ENCODE measurements around the gene TRAPPC14.

Gene TRAPPC14

GRCh38 chr7:100158229-100159098 lies at the start of gene TRAPPC14:
Gene TRAPPC14 (minus strand): TSS chr7:100158723. CDS start chr7:100158499, 224 bp downstream.
- Histone ChIP-seq H2AFZ (ENCODE audit: low read depth, low read length, severe bottlenecking) (peak within 1 kb of the TSS; percentile 74), H3K4me2 (ENCODE audit: low read depth, low read length, poor library complexity, severe bottlenecking) (peak within 1 kb of the TSS; percentile 89), H3K27me3 (ENCODE audit: low read length) (no peaks in the 10 kb centered on the region), H3K9ac (ENCODE audit: low read length) (peak within 1 kb of the TSS; percentile 92), H4K20me1 (ENCODE audit: low read depth, low read length) (no peaks in the 10 kb centered on the region), H3K9me3 (ENCODE audit: insufficient read depth, low read length) (no peaks in the 10 kb centered on the region), H3K79me2 (ENCODE audit: insufficient read depth, low read length) (peaks cover 13% of the 10 kb centered on the region), H3K9me2 (replicated peaks; ENCODE audit: insufficient read depth, low read length) (no peaks in the 10 kb centered on the region), H3K36me3 (ENCODE audit: low read length) (no peaks in the 10 kb centered on the region), H3K27ac (ENCODE audit: low read depth, low read length) (peak within 1 kb of the TSS; percentile 70), H3K4me3 (ENCODE audit: insufficient read depth, low read length, poor library complexity, severe bottlenecking) (peak within 1 kb of the TSS; percentile 95), H3F3A (ENCODE audit: insufficient read depth) (peaks cover 30% of the 10 kb centered on the region)
- TF ChIP-seq EZH2phosphoT487 (conservative IDR thresholded peaks at IDR 0.05; ENCODE audit: low read length) = no peak
- TF ChIP-seq CTCF (IDR thresholded peaks at IDR 0.05; ENCODE audit: insufficient read depth, low read length, poor library complexity, severe bottlenecking) = no peak

GRCh38 chr7:100204454-100204853 lies 45.9 kb upstream of the TRAPPC14 start:
- Histone ChIP-seq H4K20me1 (ENCODE audit: low read depth, low read length) (no peaks in the 10 kb centered on the region), H3K36me3 (ENCODE audit: low read length) (no peaks in the 10 kb centered on the region), H3K4me3 (ENCODE audit: insufficient read depth, low read length, poor library complexity, severe bottlenecking) (no peak overlapping the region), H3K79me2 (ENCODE audit: insufficient read depth, low read length) (no peaks in the 10 kb centered on the region), H3K4me2 (ENCODE audit: low read depth, low read length, poor library complexity, severe bottlenecking) (no peak overlapping the region), H3K9ac (ENCODE audit: low read length) (no peak overlapping the region), H2AFZ (ENCODE audit: low read depth, low read length, severe bottlenecking) (no peak overlapping the region), H3K27me3 (ENCODE audit: low read length) (no peaks in the 10 kb centered on the region), H3K9me3 (ENCODE audit: insufficient read depth, low read length) (no peaks in the 10 kb centered on the region), H3K9me2 (replicated peaks; ENCODE audit: insufficient read depth, low read length) (no peaks in the 10 kb centered on the region), H3K27ac (ENCODE audit: low read depth, low read length) (no peak overlapping the region), H3F3A (ENCODE audit: insufficient read depth) (no peaks in the 10 kb centered on the region)
- no peak for TF ChIP-seq CTCF (IDR thresholded peaks at IDR 0.05; ENCODE audit: insufficient read depth, low read length, poor library complexity, severe bottlenecking)
- TF ChIP-seq EZH2phosphoT487 (conservative IDR thresholded peaks at IDR 0.05; ENCODE audit: low read length) = no peak

- Histone ChIP-seq H3F3A (ENCODE audit: insufficient read depth) (0 out of 2 replicates have a peak, but pooled peaks cover under 1% of the 10 kb centered on the region), H3K36me3 (ENCODE audit: low read length) (no peaks in the 10 kb centered on the region), H4K20me1 (ENCODE audit: low read depth, low read length) (no peaks in the 10 kb centered on the region), H3K27ac (ENCODE audit: low read depth, low read length) (no peak overlapping the region), H3K9ac (ENCODE audit: low read length) (no peak overlapping the region), H3K79me2 (ENCODE audit: insufficient read depth, low read length) (no peaks in the 10 kb centered on the region), H2AFZ (ENCODE audit: low read depth, low read length, severe bottlenecking) (no peak overlapping the region), H3K9me2 (replicated peaks; ENCODE audit: insufficient read depth, low read length) (no peaks in the 10 kb centered on the region), H3K4me3 (ENCODE audit: insufficient read depth, low read length, poor library complexity, severe bottlenecking) (no peak overlapping the region), H3K9me3 (ENCODE audit: insufficient read depth, low read length) (no peaks in the 10 kb centered on the region), H3K27me3 (ENCODE audit: low read length) (no peaks in the 10 kb centered on the region), H3K4me2 (ENCODE audit: low read depth, low read length, poor library complexity, severe bottlenecking) (no peak overlapping the region)
- no peak for TF ChIP-seq EZH2phosphoT487 (conservative IDR thresholded peaks at IDR 0.05; ENCODE audit: low read length)
- TF ChIP-seq CTCF (IDR thresholded peaks at IDR 0.05; ENCODE audit: insufficient read depth, low read length, poor library complexity, severe bottlenecking) = no peak
Observed at GRCh38 chr7:100200693-100201092, 42.2 kb upstream of the TRAPPC14 start.

All from SU-DHL-6 (cell line).